ENCODE results near the gene EEFSEC. TPM values are rescaled to one million over a fixed set of nuclear protein-coding genes. Genes with fewer than 3 reads are reported as not detected.
A peak's percentile ranks its signal among the peaks of the same experiment; 100 is the strongest.

EEFSEC gene
- total RNA-seq, 1 experiment from 2014 or later: 14.0 TPM

GRCh38 chr3:128415773-128416577, 262.7 kb downstream of the EEFSEC start:
- no peaks in the 10 kb centered on the region for H3K36me3 ChIP-seq (ENCODE audit: control insufficient read depth, insufficient read depth, low read length)
- no peak overlapping the region for H3K4me3 ChIP-seq (ENCODE audit: low read depth, low read length)
- no TSS peak for BruUV-seq (replicated peaks)
- intact Hi-C loops (cut with micrococcal nuclease; ENCODE audit: unreplicated experiment): no loop called here
- DNase-seq: no peak
- H3K4me3 Mint-ChIP-seq (ENCODE audit: unreplicated experiment): no peak overlapping the region
- peaks cover 4% of the 10 kb centered on the region for H3K36me3 Mint-ChIP-seq (ENCODE audit: insufficient read depth, unreplicated experiment)
- H3K27ac Mint-ChIP-seq (ENCODE audit: unreplicated experiment): no peak overlapping the region
- peaks cover 14% of the 10 kb centered on the region for H3K4me1 Mint-ChIP-seq (ENCODE audit: low read depth, unreplicated experiment)
- no peak for TF ChIP-seq CTCF (IDR thresholded peaks at IDR 0.05; ENCODE audit: insufficient read depth in 1 of 2, low read depth in 1 of 2, low read length in 1 of 2, severe bottlenecking in 1 of 2, unreplicated experiment in 1 of 2)
- no peaks in the 10 kb centered on the region for H3K9me3 Mint-ChIP-seq (ENCODE audit: unreplicated experiment)
- H3K9me3 ChIP-seq: no peaks in the 10 kb centered on the region
- no peaks in the 10 kb centered on the region for H3K27me3 Mint-ChIP-seq (ENCODE audit: insufficient read depth, unreplicated experiment)
- H3K4me1 ChIP-seq: peaks cover 20% of the 10 kb centered on the region
- ChIA-PET POLR2A (no interaction called here), CTCF (no interaction called here)
- no peaks in the 10 kb centered on the region for H3K27me3 ChIP-seq (replicated peaks; ENCODE audit: control insufficient read depth, insufficient read depth, low read length)

GRCh38 chr3:128416578-128417211, 263.4 kb downstream of the EEFSEC start:
- Histone ChIP-seq H3K4me1 (peaks cover 13% of the 10 kb centered on the region), H3K9me3 (no peaks in the 10 kb centered on the region), H3K4me3 (ENCODE audit: low read depth, low read length) (no peak overlapping the region), H3K36me3 (ENCODE audit: control insufficient read depth, insufficient read depth, low read length) (no peaks in the 10 kb centered on the region), H3K27me3 (replicated peaks; ENCODE audit: control insufficient read depth, insufficient read depth, low read length) (no peaks in the 10 kb centered on the region)
- no peak overlapping the region for H3K27ac Mint-ChIP-seq (ENCODE audit: unreplicated experiment)
- ChIA-PET CTCF (no interaction called here), POLR2A (no interaction called here)
- no peak for TF ChIP-seq CTCF (IDR thresholded peaks at IDR 0.05; ENCODE audit: insufficient read depth in 1 of 2, low read depth in 1 of 2, low read length in 1 of 2, severe bottlenecking in 1 of 2, unreplicated experiment in 1 of 2)
- H3K4me1 Mint-ChIP-seq (ENCODE audit: low read depth, unreplicated experiment): peaks cover 12% of the 10 kb centered on the region
- intact Hi-C loops (cut with micrococcal nuclease; ENCODE audit: unreplicated experiment): no loop called here
- peaks cover 4% of the 10 kb centered on the region for H3K36me3 Mint-ChIP-seq (ENCODE audit: insufficient read depth, unreplicated experiment)
- H3K9me3 Mint-ChIP-seq (ENCODE audit: unreplicated experiment): no peaks in the 10 kb centered on the region
- H3K4me3 Mint-ChIP-seq (ENCODE audit: unreplicated experiment): no peak overlapping the region
- BruUV-seq (replicated peaks): no TSS peak
- no peaks in the 10 kb centered on the region for H3K27me3 Mint-ChIP-seq (ENCODE audit: insufficient read depth, unreplicated experiment)
- peak; percentile 32 to 71 for DNase-seq

- POLR2A ChIA-PET: no interaction called here
- Histone ChIP-seq H3K4me3 (ENCODE audit: low read depth, low read length) (no peak overlapping the region), H3K9me3 (no peaks in the 10 kb centered on the region), H3K27me3 (replicated peaks; ENCODE audit: control insufficient read depth, insufficient read depth, low read length) (no peaks in the 10 kb centered on the region), H3K4me1 (peaks cover 7% of the 10 kb centered on the region; the same call in 1 of the 2 replicates), H3K36me3 (ENCODE audit: control insufficient read depth, insufficient read depth, low read length) (no peaks in the 10 kb centered on the region)
- BruUV-seq (replicated peaks): no TSS peak
- Mint-ChIP-seq H3K4me1 (ENCODE audit: low read depth, unreplicated experiment) (peaks cover 6% of the 10 kb centered on the region), H3K36me3 (ENCODE audit: insufficient read depth, unreplicated experiment) (peaks cover 4% of the 10 kb centered on the region), H3K27me3 (ENCODE audit: insufficient read depth, unreplicated experiment) (no peaks in the 10 kb centered on the region), H3K9me3 (ENCODE audit: unreplicated experiment) (no peaks in the 10 kb centered on the region), H3K4me3 (ENCODE audit: unreplicated experiment) (no peak overlapping the region), H3K27ac (ENCODE audit: unreplicated experiment) (no peak overlapping the region)
- intact Hi-C loops (cut with micrococcal nuclease; ENCODE audit: unreplicated experiment): no loop called here
- TF ChIP-seq CTCF (IDR thresholded peaks at IDR 0.05; ENCODE audit: insufficient read depth in 1 of 2, low read depth in 1 of 2, low read length in 1 of 2, severe bottlenecking in 1 of 2, unreplicated experiment in 1 of 2): no peak
- DNase-seq: no peak
- CTCF ChIA-PET: no interaction called here
These were observed 265.6 kb downstream of the EEFSEC start for GRCh38 chr3:128418900-128419299.
